Left ventricle myocardium inferior (tissue), 1 donor: ENCODE measurements around the gene SLAMF1. TPM values are rescaled to one million over a fixed set of nuclear protein-coding genes. Genes with fewer than 3 reads are reported as not detected.

Experiments used
- total RNA-seq: library from RNA; stranded (reverse); fragmentation: NEBNext Ultra II Directional; extraction: Animal tissue kit (Norgen Biotek cat#: 25700); gene quantifications from one replicate; pipeline ENCODE4 v1.2.1, GENCODE V29; 2021
- donor health status: DM: no; HTN: yes; CAD: no; lungs with severe emphysema.

SLAMF1 gene
- total RNA-seq, 1 donor from 2014 or later = not detected

Other genes with a start within 250 kb of the SLAMF1 start
- gene VANGL2, start 246.5 kb downstream of the SLAMF1 start, total RNA-seq = 2.1 TPM
- 0.22 TPM for gene SLAMF6, start 123.8 kb downstream of the SLAMF1 start, total RNA-seq
- gene CD84, start 67.5 kb downstream of the SLAMF1 start, total RNA-seq = 3.6 TPM
- 1.3 TPM for gene CD48, start 64.8 kb upstream of the SLAMF1 start, total RNA-seq
- 0.36 TPM for gene SLAMF7, start 92.2 kb upstream of the SLAMF1 start, total RNA-seq
- gene LY9, start 149.1 kb upstream of the SLAMF1 start, total RNA-seq = not detected
- 0.14 TPM for gene CD244, start 215.8 kb upstream of the SLAMF1 start, total RNA-seq
- gene ITLN1, start 238.1 kb upstream of the SLAMF1 start, total RNA-seq = 1.0 TPM